ENCODE results near the gene OBP2A. TPM values are rescaled to one million over a fixed set of nuclear protein-coding genes. Genes with fewer than 3 reads are reported as not detected.

The OBP2A gene
- total and polyA plus RNA-seq, 12 donors, result not detected

DNA sequence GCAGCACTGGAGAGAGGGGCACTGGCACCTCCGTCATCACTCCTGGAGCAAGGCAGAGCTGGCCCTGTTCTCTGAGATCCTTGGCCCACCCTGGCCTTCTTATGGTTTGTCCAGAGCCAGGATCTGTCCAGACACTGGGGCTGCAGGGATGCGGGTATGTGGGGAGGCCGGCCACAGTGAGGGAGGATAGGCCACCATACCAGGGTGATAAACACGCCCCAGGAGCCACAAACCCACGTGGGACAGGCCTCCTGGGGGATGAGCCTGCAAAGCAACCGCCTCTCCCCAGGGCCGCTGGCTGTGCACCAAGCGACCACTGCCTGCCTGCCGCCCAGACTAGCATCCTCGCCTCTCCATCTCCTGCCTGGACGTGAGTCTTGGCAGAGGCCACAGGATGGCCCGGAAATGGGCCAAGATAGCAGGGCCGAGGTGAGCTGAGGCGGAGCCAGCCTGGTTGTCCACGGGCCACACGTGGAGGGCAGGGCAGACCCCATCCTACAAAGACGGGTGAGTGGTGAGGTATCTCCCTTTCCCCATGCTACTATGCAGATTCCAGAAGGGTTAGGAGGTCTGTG lies 4.5 kb downstream of the OBP2A start:
- intact Hi-C loops (cut with DNase I), result no loop called here
- DNase-seq, result no peak
- H3K36me3 ChIP-seq (replicated peaks in 1 of 2), result no peaks in the 10 kb centered on the region
- no peaks in the 10 kb centered on the region for H3K4me1 ChIP-seq (replicated peaks in 1 of 2)
- no peaks in the 10 kb centered on the region for H3K9me3 ChIP-seq (replicated peaks in 1 of 3)
- no peak overlapping the region for H3K4me3 ChIP-seq
- 70 to 93% (median 77%) methylated on average over 8 to 17 of the region's 17 CpGs for WGBS, 4 donors
- no peak overlapping the region for H3K27ac ChIP-seq
- TF ChIP-seq POLR2A (IDR thresholded peaks at IDR 0.05), result no peak
- TF ChIP-seq, protein P1, sequence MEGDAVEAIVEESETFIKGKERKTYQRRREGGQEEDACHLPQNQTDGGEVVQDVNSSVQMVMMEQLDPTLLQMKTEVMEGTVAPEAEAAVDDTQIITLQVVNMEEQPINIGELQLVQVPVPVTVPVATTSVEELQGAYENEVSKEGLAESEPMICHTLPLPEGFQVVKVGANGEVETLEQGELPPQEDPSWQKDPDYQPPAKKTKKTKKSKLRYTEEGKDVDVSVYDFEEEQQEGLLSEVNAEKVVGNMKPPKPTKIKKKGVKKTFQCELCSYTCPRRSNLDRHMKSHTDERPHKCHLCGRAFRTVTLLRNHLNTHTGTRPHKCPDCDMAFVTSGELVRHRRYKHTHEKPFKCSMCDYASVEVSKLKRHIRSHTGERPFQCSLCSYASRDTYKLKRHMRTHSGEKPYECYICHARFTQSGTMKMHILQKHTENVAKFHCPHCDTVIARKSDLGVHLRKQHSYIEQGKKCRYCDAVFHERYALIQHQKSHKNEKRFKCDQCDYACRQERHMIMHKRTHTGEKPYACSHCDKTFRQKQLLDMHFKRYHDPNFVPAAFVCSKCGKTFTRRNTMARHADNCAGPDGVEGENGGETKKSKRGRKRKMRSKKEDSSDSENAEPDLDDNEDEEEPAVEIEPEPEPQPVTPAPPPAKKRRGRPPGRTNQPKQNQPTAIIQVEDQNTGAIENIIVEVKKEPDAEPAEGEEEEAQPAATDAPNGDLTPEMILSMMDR (IDR thresholded peaks at IDR 0.05), result no peak
- H3K27me3 ChIP-seq, result no peaks in the 10 kb centered on the region

DNA sequence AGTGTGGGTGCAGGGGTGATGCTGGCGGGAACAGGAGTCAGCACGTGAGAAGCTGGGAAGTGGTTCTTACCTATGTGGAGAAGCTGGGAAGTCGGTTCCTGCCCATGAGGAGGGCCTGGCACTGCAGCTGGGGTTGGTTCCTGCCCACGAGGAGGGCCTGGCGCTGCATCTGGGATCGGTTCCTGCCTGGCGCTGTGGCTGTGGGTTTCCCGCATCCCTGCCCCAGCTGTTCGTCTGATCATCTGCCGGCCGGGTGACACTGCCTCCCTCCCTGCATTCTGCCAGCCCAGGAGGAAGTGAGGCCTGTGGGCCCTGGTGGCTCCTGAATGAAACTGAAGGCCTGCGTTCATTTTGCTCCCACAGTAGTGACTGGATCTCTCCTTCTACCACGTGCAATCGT lies 5.1 kb downstream of the OBP2A start:
- intact Hi-C loops (cut with DNase I), result no loop called here
- no peak for TF ChIP-seq POLR2A (IDR thresholded peaks at IDR 0.05)
- TF ChIP-seq, protein P1 (IDR thresholded peaks at IDR 0.05), result no peak
- Histone ChIP-seq H3K27me3 (no peaks in the 10 kb centered on the region), H3K9me3 (replicated peaks in 1 of 3) (no peaks in the 10 kb centered on the region), H3K36me3 (replicated peaks in 1 of 2) (no peaks in the 10 kb centered on the region), H3K4me3 (no peak overlapping the region), H3K4me1 (replicated peaks in 1 of 2) (no peaks in the 10 kb centered on the region), H3K27ac (no peak overlapping the region)
- DNase-seq, result no peak
- WGBS, 4 donors, result 71 to 77% (median 75%) methylated on average over 14 of the region's 14 CpGs

DNA sequence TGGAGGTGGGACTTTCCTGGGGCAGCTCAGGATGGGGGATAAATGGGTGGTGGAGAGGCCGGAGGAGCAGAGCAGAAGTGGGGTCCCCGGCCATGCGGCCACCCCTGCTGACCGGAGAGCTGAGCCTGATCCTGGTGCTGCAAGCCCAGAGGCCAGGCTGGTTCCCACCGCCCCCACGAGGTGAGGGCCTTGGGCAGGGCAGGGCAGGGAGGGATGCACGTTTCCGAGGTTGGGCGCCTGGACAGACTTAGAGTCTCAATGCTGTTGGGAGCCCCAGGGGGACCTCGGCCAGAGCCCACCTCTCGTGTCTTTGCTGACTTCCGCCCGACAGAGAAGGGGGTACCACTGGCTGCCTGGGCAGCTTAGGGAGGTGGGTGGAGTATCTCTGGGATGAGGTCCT lies 5.5 kb downstream of the OBP2A start:
- H3K4me3 ChIP-seq, result no peak overlapping the region
- H3K27ac ChIP-seq, result no peak overlapping the region
- no peaks in the 10 kb centered on the region for H3K27me3 ChIP-seq
- no peak for DNase-seq
- no peaks in the 10 kb centered on the region for H3K4me1 ChIP-seq (replicated peaks in 1 of 2)
- H3K36me3 ChIP-seq (replicated peaks in 1 of 2), result no peaks in the 10 kb centered on the region
- 84 to 90% (median 88%) methylated on average over 7 to 13 of the region's 13 CpGs for WGBS, 4 donors
- TF ChIP-seq, protein P1 (IDR thresholded peaks at IDR 0.05), result no peak
- no peak for TF ChIP-seq POLR2A (IDR thresholded peaks at IDR 0.05)
- intact Hi-C loops (cut with DNase I), result no loop called here
- no peaks in the 10 kb centered on the region for H3K9me3 ChIP-seq (replicated peaks in 1 of 3)

DNA sequence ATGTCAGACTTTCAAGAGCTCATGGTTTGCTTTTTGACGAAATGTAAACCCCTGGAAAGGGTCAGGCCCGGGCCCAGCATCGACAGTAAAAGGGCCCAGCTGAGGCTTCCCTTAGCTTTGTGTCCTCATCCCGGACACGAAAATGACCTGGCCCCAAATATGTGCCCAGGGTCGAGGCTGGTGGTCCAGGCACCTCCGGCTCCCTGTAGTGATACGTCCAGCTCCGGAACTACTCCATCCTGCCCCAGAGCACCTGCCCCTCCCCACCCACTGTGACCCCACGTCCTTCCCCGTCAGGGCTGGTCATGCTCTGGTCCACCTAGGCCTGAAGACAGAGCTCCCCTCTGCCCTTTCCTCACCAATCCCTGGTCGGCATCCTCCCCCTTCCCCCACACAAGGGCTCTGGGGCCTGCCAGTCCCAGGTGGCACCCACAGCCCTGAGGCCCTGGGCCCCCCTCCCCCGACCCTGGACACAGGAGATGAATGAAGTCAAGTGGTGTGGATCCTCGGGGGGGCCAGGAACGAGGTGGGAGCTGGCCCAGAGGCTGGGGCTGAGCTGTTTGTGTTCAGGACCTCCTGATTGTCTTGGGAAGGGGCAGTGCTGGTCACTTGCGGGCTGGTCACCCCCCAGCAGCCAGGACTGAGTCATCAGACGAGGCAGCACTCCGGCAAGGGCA lies 6.2 kb downstream of the OBP2A start:
- Histone ChIP-seq H3K9me3 (replicated peaks in 1 of 3) (no peaks in the 10 kb centered on the region), H3K27ac (no peak overlapping the region), H3K4me1 (replicated peaks in 1 of 2) (no peaks in the 10 kb centered on the region), H3K36me3 (replicated peaks in 1 of 2) (no peaks in the 10 kb centered on the region), H3K27me3 (no peaks in the 10 kb centered on the region), H3K4me3 (no peak overlapping the region)
- TF ChIP-seq POLR2A (IDR thresholded peaks at IDR 0.05), result no peak
- TF ChIP-seq, protein P1 (IDR thresholded peaks at IDR 0.05), result no peak
- WGBS, 4 donors, result 77 to 86% (median 81%) methylated on average over 11 to 18 of the region's 18 CpGs
- no peak for DNase-seq
- intact Hi-C loops (cut with DNase I), result no loop called here

All from adrenal gland (tissue), 12 donors.